GM10266 (cell line): Measurements from ENCODE around the gene ARSG.
"Not testable (repeated sequence)": the region's sequence is repeated elsewhere in the genome, so short reads cannot be mapped to it uniquely, and the experiment has no call there.

Source experiments
- DNase-seq: peaks from one replicate; pipeline ENCODE4 v3.0.0; 2012; ENCODE audit errors: extremely low spot score
- CTCF ChIP-seq: IDR thresholded peaks from 2 replicates; pipeline ENCODE4 v1.5.1; 2012; ENCODE audit warnings: mild to moderate bottlenecking, low read depth; ENCODE audit not compliant: control insufficient read depth, insufficient read depth; ENCODE audit errors: missing control alignments

The ARSG gene

DNA sequence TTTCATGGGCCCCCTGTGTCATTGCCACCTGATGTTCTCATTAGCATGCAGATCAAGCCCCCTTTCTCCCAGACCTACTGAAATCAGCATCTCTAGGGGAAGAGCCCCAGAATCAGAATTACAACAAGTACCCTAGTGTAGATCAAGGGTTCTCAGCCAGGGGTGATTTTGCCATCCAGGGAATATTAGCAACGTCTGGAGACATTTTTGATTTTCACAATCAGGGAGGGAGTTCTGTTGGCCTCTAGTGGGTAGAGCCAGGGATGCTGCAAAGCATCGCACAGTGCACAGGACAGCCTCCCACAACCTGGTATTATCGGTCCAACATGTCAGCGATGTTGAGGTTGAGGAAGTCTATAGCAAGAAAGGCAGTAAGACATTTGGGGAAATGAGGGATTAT is 36.1 kb upstream of the ARSG start:
- no peak for DNase-seq
- no peak for TF ChIP-seq CTCF

DNA sequence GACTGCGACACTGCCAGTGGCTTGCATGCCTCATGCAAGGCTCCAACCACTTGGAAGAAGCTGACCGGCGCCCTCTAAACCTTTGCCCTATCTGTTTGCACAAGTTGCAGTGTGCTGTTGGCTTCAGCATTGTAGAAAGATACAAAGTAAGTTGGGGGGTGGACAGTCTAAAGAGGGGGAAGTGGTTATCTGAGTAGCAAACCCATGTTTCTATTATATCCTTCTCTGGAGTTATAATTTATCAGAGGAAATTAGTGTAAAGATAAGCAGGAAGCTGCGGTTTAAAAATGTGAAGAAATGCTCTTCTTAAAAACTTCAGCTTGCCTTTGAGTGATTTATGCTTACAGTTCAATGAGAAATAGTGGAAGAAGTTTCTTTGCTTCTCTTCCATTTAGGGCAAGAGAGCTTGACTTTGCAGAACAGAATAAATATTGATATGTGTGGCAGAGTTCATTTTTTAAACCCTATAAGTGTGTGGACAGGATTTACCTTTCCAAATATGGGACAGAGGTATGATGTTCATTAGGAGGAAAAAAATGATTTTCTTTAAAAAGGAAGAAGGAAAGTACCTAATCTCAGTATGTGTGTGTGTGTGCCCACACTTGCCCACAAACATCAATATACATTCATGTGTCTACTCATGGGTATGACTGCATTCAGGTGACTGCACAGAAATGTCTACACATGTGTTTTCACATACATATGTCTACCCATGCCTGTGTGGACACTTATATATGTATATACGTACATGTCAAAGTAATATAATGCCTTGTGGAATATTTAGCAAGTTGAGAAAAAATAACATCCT is 35.4 kb upstream of the ARSG start:
- no peak for DNase-seq
- no peak for TF ChIP-seq CTCF

GRCh38 chr17:68256701-68257100 is 34.6 kb upstream of the ARSG start:
- DNase-seq = not testable (repeated sequence)

DNA sequence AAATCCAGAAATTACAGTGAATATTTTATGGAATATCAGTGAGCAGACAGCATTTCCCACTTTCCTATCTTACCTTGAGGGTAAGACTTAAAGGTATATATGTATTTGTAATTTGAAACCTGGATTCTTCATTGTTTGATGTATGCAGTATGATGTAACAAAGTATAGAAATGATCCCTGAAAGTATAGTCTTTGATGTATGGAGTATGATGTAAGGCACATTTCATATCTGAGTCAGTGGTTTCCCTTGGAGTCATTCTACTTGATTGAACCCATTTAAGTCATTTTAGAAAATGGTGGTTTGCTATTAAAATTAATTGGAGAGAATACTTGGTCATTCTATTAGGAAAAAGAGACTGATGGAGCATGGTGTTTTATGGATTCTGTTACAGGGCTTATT is 33.4 kb upstream of the ARSG start:
- no peak for TF ChIP-seq CTCF
- DNase-seq = no peak

- peak; percentile 62 for DNase-seq
Measured at GRCh38 chr17:68258890-68259647, 32.2 kb upstream of the ARSG start.

DNA sequence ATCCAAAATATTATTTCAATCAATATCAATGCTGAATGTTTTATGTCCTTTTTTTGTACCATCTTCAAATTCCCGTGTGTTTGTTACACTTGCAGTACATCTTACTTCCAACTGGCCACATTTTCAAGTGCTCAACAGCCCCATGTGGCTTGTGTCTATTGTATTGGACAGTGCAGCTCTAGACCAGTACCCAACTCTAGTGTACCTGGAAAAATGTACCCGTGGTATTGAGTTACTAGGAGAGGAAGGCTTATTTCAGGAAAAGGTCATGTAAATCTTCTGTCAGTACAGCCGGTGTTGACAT is 31.7 kb upstream of the ARSG start:
- not testable (repeated sequence) for DNase-seq

DNA sequence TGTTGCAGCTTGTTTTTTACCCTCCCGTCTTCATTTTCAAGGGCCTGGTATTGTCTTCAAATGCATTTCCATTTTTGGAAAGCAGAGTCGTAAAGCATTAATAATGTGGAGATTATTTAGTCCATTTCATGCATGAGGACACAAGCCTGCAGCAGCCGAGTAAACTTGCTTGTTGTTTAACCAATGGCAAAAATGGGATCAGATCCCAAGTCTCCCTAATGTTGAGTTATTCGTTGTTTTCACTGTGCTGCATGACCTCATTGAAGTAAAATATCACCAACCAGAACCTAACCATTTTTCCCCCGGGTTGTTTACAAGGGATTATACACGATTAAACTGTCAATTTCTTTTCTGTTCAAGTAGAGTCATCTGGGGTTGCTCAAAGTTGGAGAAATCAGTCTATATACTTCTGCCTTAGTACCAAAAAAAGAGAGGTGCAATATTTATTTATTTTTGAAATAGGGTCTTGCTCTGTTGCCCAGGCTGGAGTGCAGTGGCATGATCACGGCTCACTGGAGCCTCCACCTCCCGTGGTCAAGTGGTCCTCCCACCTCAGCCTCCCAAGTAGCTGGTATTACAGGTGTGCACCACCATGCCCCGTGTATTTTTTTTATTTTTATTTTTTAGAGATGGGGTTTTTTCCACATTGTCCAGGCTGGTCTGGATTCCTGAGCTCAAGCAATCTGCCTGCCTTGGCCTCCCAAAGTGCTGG is 31.1 kb upstream of the ARSG start:
- TF ChIP-seq CTCF = no peak
- no peak for DNase-seq

DNA sequence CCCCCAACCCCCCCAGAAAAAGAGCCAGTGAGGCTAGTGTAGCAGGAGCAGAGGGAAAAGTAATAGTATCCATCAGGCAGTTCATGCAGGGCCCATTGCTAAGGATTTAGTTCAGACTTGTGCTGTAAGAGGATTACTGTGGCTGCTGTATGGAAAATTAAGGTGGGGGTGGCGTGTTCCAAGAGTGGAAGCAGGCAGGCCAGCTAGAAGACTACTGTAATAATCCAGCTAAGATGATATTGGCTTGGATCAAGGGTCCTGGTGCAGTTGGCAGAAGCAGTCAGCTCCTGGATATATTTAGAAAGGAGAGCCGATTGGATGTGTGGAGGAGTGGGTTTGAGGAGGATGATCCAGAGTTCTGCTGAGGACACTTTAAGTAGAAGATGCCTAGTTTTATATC is 28.8 kb upstream of the ARSG start:
- not testable (repeated sequence) for DNase-seq

DNA sequence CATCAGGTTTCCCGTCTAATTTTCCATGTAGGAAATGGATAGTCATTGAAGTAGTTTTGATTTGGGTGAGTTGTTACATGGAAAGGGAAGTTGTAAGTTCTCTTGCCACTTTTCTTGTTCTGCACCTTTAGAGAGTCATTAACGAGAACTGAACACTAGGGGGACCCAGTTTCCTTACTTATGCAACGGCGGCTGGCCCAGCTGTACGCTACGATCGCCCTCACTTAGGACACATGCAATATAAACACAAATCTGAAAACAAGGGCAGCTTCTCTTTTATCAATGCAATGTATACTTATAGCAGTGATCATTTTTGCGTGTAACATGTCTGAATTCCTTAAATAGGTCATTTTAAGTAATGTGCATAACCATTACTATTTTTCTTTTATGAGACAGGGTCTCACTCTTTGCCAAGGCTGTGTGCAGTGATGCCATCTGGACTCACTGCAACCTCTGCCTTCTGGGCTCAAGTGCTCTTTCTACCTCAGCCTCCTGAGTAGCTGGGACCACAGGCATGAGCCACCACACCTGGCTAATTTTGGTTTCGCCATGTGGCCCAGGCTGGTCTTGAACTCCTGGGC is 28.1 kb upstream of the ARSG start:
- peak; percentile 34 for TF ChIP-seq CTCF
- DNase-seq = not testable (repeated sequence)

- not testable (repeated sequence) for DNase-seq
Measured at GRCh38 chr17:68265833-68266232, 25.5 kb upstream of the ARSG start.
